Measurements from ENCODE around the gene SAP30.
A peak's percentile ranks its signal among the peaks of the same experiment; 100 is the strongest.

DNA sequence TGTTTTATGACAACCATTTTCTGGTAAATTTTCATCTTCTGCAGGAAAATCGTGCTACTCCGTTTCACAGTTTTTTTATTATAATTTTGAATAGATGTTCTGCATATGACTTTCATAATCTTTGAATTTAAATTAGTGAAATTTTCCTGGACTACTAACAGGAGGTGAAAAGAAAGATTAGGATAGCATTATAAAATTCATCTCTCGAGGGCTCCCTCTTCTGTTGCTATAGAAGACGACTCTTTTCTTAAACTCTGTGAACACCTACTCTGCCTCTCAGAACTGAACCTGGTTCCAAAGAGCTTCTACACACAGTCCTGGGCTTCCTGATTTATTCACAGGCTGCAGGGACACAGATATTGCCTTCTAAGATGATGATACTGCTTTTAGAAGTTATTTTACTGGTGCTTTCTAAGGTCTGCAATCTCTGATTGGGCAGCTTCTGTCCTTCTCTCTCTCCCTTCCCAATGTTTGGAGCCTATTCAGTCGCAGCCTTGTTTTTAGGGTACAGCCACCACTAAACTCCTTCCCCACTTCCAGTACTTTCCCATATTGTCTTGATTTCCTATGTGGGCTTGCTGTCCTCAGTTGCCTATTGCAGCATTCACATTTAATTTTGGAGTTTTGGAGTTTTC lies 10.1 kb upstream of the SAP30 start:
- TF ChIP-seq, protein P1, sequence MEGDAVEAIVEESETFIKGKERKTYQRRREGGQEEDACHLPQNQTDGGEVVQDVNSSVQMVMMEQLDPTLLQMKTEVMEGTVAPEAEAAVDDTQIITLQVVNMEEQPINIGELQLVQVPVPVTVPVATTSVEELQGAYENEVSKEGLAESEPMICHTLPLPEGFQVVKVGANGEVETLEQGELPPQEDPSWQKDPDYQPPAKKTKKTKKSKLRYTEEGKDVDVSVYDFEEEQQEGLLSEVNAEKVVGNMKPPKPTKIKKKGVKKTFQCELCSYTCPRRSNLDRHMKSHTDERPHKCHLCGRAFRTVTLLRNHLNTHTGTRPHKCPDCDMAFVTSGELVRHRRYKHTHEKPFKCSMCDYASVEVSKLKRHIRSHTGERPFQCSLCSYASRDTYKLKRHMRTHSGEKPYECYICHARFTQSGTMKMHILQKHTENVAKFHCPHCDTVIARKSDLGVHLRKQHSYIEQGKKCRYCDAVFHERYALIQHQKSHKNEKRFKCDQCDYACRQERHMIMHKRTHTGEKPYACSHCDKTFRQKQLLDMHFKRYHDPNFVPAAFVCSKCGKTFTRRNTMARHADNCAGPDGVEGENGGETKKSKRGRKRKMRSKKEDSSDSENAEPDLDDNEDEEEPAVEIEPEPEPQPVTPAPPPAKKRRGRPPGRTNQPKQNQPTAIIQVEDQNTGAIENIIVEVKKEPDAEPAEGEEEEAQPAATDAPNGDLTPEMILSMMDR (IDR thresholded peaks at IDR 0.05; ENCODE audit: poor library complexity) = peak; percentile 31
- no peak for TF ChIP-seq EZH2phosphoT487 (IDR thresholded peaks at IDR 0.05; ENCODE audit: low read depth, severe bottlenecking, unreplicated experiment)
